ENCODE data around the gene GPR146. TPM values are rescaled to one million over a fixed set of nuclear protein-coding genes. Genes with fewer than 3 reads are reported as not detected.

GPR146 gene
- total RNA-seq, 2 experiments from 2014 or later = 5.6 to 8.5 TPM

- intact Hi-C loops (cut with micrococcal nuclease) = no loop called here
- Mint-ChIP-seq H3K4me3 (no peak overlapping the region), H3K27me3 (no peaks in the 10 kb centered on the region), H3K9me3 (peaks cover 11% of the 10 kb centered on the region), H3K4me1 (ENCODE audit: low read depth) (peaks cover 18% of the 10 kb centered on the region), H3K27ac (no peak overlapping the region), H3K36me3 (ENCODE audit: low read depth) (peaks cover 20% of the 10 kb centered on the region)
- ATAC-seq (no peak), DNase-seq (no peak)
- CTCF ChIA-PET = interaction anchor here (1.9 to 2.7 kb wide), 3 partner anchors 20 to 40 kb away, joined by 7 to 11 read pairs (median 9); partner anchors contain the start of gene GPR146
- POLR2A ChIA-PET = interaction anchor here (0.7 kb wide), 1 partner anchor 19 kb away, joined by 3 read pairs; the partner anchor contains the start of gene GPR146
- TF ChIP-seq CTCF (IDR thresholded peaks at IDR 0.05) = no peak
Observed at GRCh38 chr7:1024876-1025742, 19.2 kb upstream of the GPR146 start.

GRCh38 chr7:1025743-1026581 lies 18.4 kb upstream of the GPR146 start:
- no peak for DNase-seq
- POLR2A ChIA-PET = no interaction called here
- CTCF ChIA-PET = interaction anchor here (1.9 to 2.7 kb wide), 3 partner anchors 19 to 39 kb away, joined by 7 to 11 read pairs (median 9); partner anchors contain the start of gene GPR146
- no peak for TF ChIP-seq CTCF (IDR thresholded peaks at IDR 0.05)
- H3K4me1 Mint-ChIP-seq (ENCODE audit: low read depth) = peaks cover 22% of the 10 kb centered on the region
- intact Hi-C loops (cut with micrococcal nuclease) = no loop called here
- H3K9me3 Mint-ChIP-seq = peaks cover 11% of the 10 kb centered on the region
- ATAC-seq = no peak
- no peaks in the 10 kb centered on the region for H3K27me3 Mint-ChIP-seq
- H3K4me3 Mint-ChIP-seq = peak overlapping the region; percentile 75
- peaks cover 20% of the 10 kb centered on the region for H3K36me3 Mint-ChIP-seq (ENCODE audit: low read depth)
- H3K27ac Mint-ChIP-seq = no peak overlapping the region

GRCh38 chr7:1026721-1027161 lies 17.6 kb upstream of the GPR146 start:
- Mint-ChIP-seq H3K27ac (peak overlapping the region; percentile 10), H3K4me3 (peak overlapping the region; percentile 75), H3K36me3 (ENCODE audit: low read depth) (peaks cover 14% of the 10 kb centered on the region), H3K9me3 (peaks cover 7% of the 10 kb centered on the region), H3K27me3 (no peaks in the 10 kb centered on the region), H3K4me1 (ENCODE audit: low read depth) (peaks cover 22% of the 10 kb centered on the region)
- ChIA-PET POLR2A (no interaction called here), CTCF (interaction anchor here (1.3 to 2.5 kb wide), 3 partner anchors 18 to 149 kb away, joined by 4 to 9 read pairs (median 7); partner anchors contain the start of gene GPR146)
- TF ChIP-seq CTCF (IDR thresholded peaks at IDR 0.05) = no peak
- intact Hi-C loops (cut with micrococcal nuclease) = no loop called here
- DNase-seq (no peak), ATAC-seq (no peak)

- no peak for TF ChIP-seq CTCF (IDR thresholded peaks at IDR 0.05)
- ATAC-seq = no peak
Observed at GRCh38 chr7:1027242-1028043, 16.9 kb upstream of the GPR146 start.

More at GRCh38 chr7:1027242-1028043, 16.9 kb upstream of the GPR146 start:
- DNase-seq = no peak
- CTCF ChIA-PET = interaction anchor here (0.6 to 2.5 kb wide), 6 partner anchors 17 to 149 kb away, joined by 3 to 9 read pairs (median 5); partner anchors contain the start of gene GPR146
- POLR2A ChIA-PET = no interaction called here
- Mint-ChIP-seq H3K27me3 (no peaks in the 10 kb centered on the region), H3K4me3 (peak overlapping the region; percentile 75), H3K27ac (peak overlapping the region; percentile 64), H3K36me3 (ENCODE audit: low read depth) (peaks cover 11% of the 10 kb centered on the region), H3K9me3 (peaks cover 3% of the 10 kb centered on the region), H3K4me1 (ENCODE audit: low read depth) (peaks cover 24% of the 10 kb centered on the region)
- intact Hi-C loops (cut with micrococcal nuclease) = no loop called here

Data from activated CD8-positive, alpha-beta T cell treated with anti-CD3 and anti-CD28 coated beads for 36 hours (primary cell).